Fibroblast of mammary gland (primary cell): ENCODE results near the gene SIAH3.

Experiments
- DNase-seq: peaks from one replicate; pipeline ENCODE4 v3.0.0-alpha.2; 2010; ENCODE audit warnings: low read depth
- H3K4me3 ChIP-seq: 2 replicates; pipeline ENCODE4 v1.5.1; 2011; ENCODE audit warnings: low read depth, mild to moderate bottlenecking, low read length, moderate library complexity; ENCODE audit not compliant: control insufficient read depth
- CTCF ChIP-seq: conservative IDR thresholded peaks from 2 replicates; pipeline ENCODE4 v1.5.1; 2011; ENCODE audit warnings: low read depth, low read length, inconsistent platforms; ENCODE audit not compliant: control insufficient read depth, insufficient read depth

Gene SIAH3

GRCh38 chr13:45800485-45800884 lies 51.1 kb downstream of the SIAH3 start:
- no peak for TF ChIP-seq CTCF
- DNase-seq: no peak
- no peak overlapping the region for H3K4me3 ChIP-seq

GRCh38 chr13:45799451-45799850 lies 52.1 kb downstream of the SIAH3 start:
- no peak for TF ChIP-seq CTCF
- no peak overlapping the region for H3K4me3 ChIP-seq
- no peak for DNase-seq

- H3K4me3 ChIP-seq: no peak overlapping the region
- no peak for DNase-seq
- TF ChIP-seq CTCF: no peak
These were observed 52.7 kb downstream of the SIAH3 start for GRCh38 chr13:45798851-45799250.

DNA sequence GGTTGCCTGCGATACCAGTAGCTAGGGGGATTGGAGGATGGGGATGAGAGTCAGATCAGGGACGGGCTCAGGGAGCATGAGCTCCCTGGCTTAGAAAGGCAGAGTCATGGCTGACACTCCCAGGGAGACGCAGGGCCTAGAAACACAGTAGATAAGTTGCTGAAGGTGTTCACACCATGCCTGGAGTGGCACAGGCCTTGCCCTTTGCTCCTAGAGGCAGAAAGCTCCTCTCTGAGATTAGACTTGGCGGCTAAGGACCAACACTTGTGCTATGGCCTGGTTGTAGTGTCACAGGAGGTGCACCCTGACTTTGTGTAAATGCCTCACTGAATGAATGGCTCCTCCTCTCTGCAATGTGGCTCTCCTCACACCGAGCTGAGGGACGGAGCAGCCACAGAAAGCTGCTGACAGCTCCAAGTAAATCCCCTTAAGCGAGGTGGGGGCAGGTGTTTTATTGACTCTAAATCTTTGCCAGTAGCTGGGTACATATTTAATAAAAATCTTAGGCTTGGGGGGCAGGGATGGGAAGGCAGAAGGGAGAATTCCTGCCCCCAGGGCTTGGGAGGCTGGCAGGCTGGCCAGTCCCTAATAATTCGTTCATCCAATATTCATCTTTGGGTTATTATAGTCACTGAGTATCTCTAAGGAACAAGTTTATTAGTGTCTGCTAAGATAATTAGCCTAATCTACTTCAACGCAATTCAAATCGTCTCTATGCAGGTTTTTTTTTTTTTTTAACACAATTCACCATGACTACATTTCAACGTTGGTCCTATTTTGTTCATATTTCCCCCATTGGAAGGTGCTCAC lies 54.9 kb downstream of the SIAH3 start:
- TF ChIP-seq CTCF: no peak
- DNase-seq: no peak
- H3K4me3 ChIP-seq: no peak overlapping the region

GRCh38 chr13:45792827-45793303 lies 58.7 kb downstream of the SIAH3 start:
- no peak overlapping the region for H3K4me3 ChIP-seq
- DNase-seq: no peak
- no peak for TF ChIP-seq CTCF

GRCh38 chr13:45788011-45788410 lies 63.5 kb downstream of the SIAH3 start:
- H3K4me3 ChIP-seq: no peak overlapping the region
- TF ChIP-seq CTCF: no peak
- no peak for DNase-seq
